Activated T-helper 1 cell treated with Interleukin-2 at 50 U/mL for 16 hours (primary cell): ENCODE results near the gene SCN1A.
"Not testable (repeated sequence)": the region's sequence is repeated elsewhere in the genome, so short reads cannot be mapped to it uniquely, and the experiment has no call there.

ENCODE experiments used
- DNase-seq: peaks from one replicate; pipeline ENCODE4 v3.0.0-alpha.2; 2020; ENCODE audit warnings: low read depth

Gene SCN1A

GRCh38 chr2:166081131-166081632, 46.6 kb downstream of the SCN1A start:
- no peak for DNase-seq

GRCh38 chr2:166074430-166074829, 53.4 kb downstream of the SCN1A start:
- DNase-seq, result no peak

- DNase-seq, result no peak
These were observed 53.8 kb downstream of the SCN1A start for GRCh38 chr2:166074011-166074410.

GRCh38 chr2:166070231-166070630, 57.6 kb downstream of the SCN1A start:
- no peak for DNase-seq

GRCh38 chr2:166068981-166069380, 58.8 kb downstream of the SCN1A start:
- no peak for DNase-seq

GRCh38 chr2:166067229-166067628, 60.6 kb downstream of the SCN1A start:
- DNase-seq, result no peak

- no peak for DNase-seq
These were observed 67.6 kb downstream of the SCN1A start for GRCh38 chr2:166060191-166060590.

GRCh38 chr2:166057370-166058164, 70.3 kb downstream of the SCN1A start:
- no peak for DNase-seq

GRCh38 chr2:166044853-166045483, 82.9 kb downstream of the SCN1A start:
- DNase-seq, result no peak

GRCh38 chr2:166042768-166043390, 84.9 kb downstream of the SCN1A start:
- no peak for DNase-seq

- no peak for DNase-seq
These were observed 85.5 kb downstream of the SCN1A start for GRCh38 chr2:166042356-166042755.

- DNase-seq, result no peak
These were observed 86.2 kb downstream of the SCN1A start for GRCh38 chr2:166041613-166042012.

GRCh38 chr2:166032361-166032760, 95.5 kb downstream of the SCN1A start:
- no peak for DNase-seq

GRCh38 chr2:166031054-166031453, 96.8 kb downstream of the SCN1A start:
- no peak for DNase-seq

- no peak for DNase-seq
These were observed 102.5 kb downstream of the SCN1A start for GRCh38 chr2:166025313-166025712.

GRCh38 chr2:166017208-166017607, 110.6 kb downstream of the SCN1A start:
- no peak for DNase-seq

- no peak for DNase-seq
These were observed 113.9 kb downstream of the SCN1A start for GRCh38 chr2:166013878-166014277.

GRCh38 chr2:166011660-166012059, 116.2 kb downstream of the SCN1A start:
- no peak for DNase-seq

GRCh38 chr2:166000401-166000800, 127.4 kb downstream of the SCN1A start:
- no peak for DNase-seq

GRCh38 chr2:165990846-165991245, 137.0 kb downstream of the SCN1A start:
- DNase-seq, result no peak

- DNase-seq, result no peak
These were observed 138.0 kb downstream of the SCN1A start for GRCh38 chr2:165989851-165990250.

GRCh38 chr2:165985120-165985519, 142.7 kb downstream of the SCN1A start:
- no peak for DNase-seq

GRCh38 chr2:165972161-165972560, 155.7 kb downstream of the SCN1A start:
- not testable (repeated sequence) for DNase-seq
